Activated naive CD8-positive, alpha-beta T cell treated with anti-CD3 and anti-CD28 coated beads, Interleukin-2, amount 50 U/mL, for 16 hours (primary cell): ENCODE data around the gene CRYBG1.

Experiments
- DNase-seq: peaks from one replicate; pipeline ENCODE4 v3.0.0-alpha.2; 2020; ENCODE audit warnings: low read depth, low spot score

Gene CRYBG1

DNA sequence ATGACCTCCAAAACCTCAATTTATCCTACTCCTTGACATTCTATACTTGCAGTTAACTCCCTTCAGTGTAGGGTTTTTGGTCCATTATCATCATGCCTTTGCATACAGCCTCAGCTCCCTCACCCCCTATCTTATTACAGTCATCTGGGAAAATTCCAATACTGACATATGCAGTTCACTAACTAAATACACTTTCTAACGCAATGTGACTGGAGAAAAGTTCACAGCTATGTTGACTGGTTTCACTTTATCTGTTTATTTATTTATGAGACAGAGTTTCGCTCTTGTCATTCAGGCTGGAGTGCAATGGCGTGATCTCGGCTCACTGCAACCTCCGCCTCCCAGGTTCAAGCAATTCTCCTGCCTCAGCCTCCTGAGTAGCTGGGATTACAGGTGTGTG, 64.9 kb downstream of the CRYBG1 start:
- DNase-seq: no peak

- no peak for DNase-seq
These were observed 65.9 kb downstream of the CRYBG1 start for GRCh38 chr6:106426250-106426970.

- no peak for DNase-seq
These were observed 69.9 kb downstream of the CRYBG1 start for GRCh38 chr6:106430466-106430865.

- no peak for DNase-seq
These were observed 70.9 kb downstream of the CRYBG1 start for GRCh38 chr6:106431405-106431804.

DNA sequence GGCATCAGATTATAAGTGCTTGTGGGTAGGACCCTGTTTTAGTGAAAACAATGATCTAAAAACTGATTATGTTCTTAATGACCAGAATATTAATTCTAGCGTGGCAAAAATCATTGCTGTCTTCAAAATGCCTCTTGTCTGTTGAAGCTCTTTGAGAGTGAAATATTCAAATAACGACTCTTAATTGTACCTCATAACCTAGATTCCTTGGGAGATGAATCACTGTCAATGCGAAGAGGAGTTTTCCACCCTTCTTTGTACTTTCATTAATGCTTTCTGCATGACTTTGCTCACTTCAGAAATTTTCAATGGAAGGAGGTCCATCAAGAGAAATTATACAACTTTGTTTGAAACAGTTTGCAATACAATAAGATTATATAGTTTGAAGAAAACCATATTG, 71.5 kb downstream of the CRYBG1 start:
- no peak for DNase-seq

- no peak for DNase-seq
These were observed 74.0 kb downstream of the CRYBG1 start for GRCh38 chr6:106434530-106434929.

DNA sequence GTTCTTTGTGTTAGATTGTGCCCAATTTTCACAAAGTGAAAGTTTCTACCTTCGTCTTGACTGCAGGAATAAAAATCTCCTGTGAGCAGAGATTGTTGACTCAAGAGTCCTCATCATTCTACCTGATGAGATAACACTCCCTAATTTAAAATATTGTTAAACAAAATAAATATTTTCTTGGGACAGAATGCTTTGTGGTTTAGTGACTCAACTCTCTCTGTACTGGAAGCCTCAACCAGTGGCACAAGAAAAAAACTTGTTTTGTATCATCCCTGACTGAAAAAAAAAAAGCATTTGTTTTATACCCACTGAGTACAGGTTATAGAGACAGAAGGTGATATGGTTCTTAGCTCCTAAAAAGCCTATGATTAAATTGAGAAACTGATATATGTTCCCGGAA, 78.9 kb downstream of the CRYBG1 start:
- DNase-seq: no peak

DNA sequence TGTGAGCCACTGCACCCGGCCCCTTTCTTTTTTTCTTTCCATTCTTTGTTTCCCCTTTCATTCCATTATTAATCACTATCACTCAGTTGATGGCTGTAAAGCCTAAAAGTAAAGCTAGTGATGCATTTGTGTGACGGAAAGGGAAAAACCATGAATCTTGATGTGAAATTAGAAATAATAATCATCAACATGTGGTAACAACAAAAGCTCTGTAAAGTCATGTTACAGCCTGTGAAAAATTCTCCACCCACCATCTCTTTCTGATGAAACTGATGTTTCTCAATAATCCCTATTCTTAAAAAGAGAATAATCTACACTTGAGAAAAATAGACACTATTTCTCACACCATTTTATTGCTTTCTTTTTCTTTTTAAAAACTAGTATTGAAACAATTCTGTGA, 80.0 kb downstream of the CRYBG1 start:
- DNase-seq: no peak

GRCh38 chr6:106442395-106442794, 81.9 kb downstream of the CRYBG1 start:
- DNase-seq: no peak

GRCh38 chr6:106444777-106445507, 84.4 kb downstream of the CRYBG1 start:
- no peak for DNase-seq

- DNase-seq: no peak
These were observed 85.0 kb downstream of the CRYBG1 start for GRCh38 chr6:106445508-106445878.

DNA sequence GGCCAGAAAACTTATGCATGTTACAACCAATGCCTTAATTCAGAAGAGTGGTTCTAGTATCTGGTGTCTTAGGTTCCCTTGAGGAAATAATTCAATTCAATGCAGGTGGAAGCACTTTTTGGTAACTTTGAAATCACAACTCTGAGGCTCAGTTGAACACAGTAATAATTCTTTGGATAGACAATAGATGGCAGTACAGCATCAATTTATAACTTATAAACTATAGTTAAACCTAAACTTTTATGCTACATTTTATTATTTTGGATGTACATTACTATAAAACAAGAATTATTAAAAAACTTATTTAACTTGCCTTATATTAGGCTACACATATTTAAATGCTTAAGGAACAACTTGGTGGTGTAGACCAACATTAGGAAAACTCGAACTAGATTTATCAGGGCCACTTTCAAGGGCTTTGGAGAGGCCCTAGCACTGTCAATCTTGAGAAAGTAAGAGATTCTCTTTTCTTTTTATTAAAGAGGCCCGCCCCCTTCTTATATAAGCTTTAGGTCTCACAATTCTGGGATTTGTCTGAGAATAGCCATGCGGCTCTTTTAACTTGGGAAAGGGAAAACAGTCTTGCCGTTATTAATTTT, 85.9 kb downstream of the CRYBG1 start:
- DNase-seq: no peak

- no peak for DNase-seq
These were observed 86.5 kb downstream of the CRYBG1 start for GRCh38 chr6:106446983-106447382.

DNA sequence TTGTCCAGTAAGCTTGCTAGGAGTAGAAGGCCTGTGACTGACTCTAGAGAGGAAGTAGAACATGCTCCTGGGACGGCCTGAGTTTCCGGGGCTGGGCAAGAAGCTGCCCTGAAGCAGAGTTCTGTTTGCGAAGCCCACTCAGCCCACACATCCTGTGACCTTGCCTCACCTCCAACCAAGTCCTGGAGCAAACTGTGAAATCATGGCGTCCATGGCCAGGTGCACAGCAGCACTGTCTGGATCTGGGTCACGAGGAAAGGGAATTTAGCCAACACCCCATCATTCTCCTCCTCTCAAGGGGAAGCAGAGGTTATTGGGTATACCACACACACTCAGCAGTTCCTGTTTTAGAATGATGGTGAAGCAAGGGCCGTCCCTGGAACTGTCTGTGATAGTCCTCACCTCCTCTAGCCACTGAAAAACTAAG, 87.5 kb downstream of the CRYBG1 start:
- DNase-seq: no peak

GRCh38 chr6:106450653-106451052, 90.1 kb downstream of the CRYBG1 start:
- DNase-seq: no peak

GRCh38 chr6:106451439-106451838, 90.9 kb downstream of the CRYBG1 start:
- no peak for DNase-seq

DNA sequence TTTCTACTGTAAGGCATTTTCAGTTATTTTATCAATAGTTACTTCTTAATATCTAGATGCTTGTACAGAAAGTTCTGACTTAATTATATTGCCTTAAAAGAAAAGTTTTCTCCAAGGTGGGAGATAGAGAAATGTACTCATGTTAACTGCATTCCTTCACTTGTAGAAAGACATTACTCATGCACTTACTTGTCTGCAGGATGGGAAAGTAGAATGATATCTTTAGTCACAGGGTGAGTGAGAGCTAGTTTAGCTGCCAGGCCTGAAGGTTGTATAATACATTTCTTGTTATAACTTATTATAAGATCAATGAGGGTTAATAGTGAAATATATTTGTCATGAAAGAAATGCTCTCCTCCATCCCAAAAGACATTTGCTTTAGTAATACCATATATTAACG, 92.1 kb downstream of the CRYBG1 start:
- no peak for DNase-seq

- DNase-seq: no peak
These were observed 93.3 kb downstream of the CRYBG1 start for GRCh38 chr6:106453756-106454367.

DNA sequence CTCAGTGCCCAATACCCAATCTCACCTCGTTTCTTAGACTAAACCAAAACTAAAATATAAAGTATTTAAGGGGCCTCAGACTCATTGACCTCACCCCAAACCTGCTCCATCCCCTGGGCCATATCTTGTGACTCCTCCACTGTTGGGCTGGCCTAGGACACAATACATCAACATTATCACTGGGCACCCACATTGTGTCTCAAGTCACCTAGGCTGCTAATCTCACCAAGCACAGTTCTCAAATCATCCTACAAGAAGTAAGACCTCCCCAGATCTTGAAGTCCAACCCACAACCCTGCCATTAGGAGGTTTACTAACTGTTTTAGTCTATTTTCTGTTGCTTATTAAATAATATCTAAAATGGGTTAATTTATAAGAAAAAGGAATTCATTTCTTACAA, 96.2 kb downstream of the CRYBG1 start:
- no peak for DNase-seq

DNA sequence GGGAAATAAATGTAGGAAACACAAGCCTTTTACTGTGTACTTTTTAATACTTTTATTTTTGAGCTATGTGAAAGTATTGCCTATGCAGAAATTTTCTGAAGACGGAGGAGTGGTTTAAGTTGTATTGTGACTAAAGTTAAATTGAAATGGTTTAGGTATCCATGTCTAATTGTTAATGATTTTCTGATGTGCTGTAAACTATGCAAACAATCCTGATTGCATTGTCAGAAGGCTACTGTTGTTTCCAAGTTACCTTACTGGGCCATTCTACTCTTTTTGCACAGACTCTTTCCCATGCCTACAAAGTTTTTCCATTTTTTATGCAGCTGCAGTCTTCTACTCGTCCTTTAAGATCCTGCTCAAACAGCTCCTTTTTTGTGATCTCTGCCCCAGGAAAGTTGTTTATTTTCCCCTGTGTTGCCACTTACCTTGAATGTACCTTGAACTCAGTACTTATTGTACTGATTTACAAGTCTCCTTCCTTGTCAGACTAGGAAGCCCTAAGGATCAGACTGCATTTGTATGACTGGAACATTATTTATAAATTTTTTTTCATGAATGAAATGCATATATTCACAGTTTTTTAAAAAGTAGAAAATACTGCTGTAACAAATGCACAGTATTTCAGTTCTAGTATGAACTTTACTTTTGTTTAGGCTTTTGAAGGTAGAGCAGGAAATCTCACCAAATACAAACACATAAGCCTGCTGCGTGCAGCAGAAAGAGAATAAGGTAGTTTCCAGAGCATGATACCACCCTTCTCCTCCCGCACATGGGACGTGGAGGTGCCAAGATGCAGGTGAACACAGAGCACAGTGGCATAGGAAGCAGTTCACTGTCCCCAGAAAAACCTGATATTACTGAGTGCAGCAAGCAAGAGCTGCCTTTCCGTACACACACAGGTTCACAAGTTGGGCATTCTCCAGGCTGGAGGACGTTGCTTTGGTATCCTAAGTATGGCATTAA, 97.8 kb downstream of the CRYBG1 start:
- DNase-seq: no peak

- DNase-seq: no peak
These were observed 100.0 kb downstream of the CRYBG1 start for GRCh38 chr6:106460481-106460880.
